Upper lobe of left lung (tissue), 4 donors: Measurements from ENCODE around the gene AHRR.

Experiments used
- CTCF ChIP-seq, 6 experiments: fragments of 450-650 bp in 4 of 6; fragments of 200-600 bp in 2 of 6; sonication (generic) in 2 of 6; IDR thresholded peaks; one replicate each; pipeline ENCODE4 v1.5.1; 2016 to 2019; ENCODE audit warnings: antibody characterized with exemption in 6 of 6
- EP300 ChIP-seq, 4 donors: sonication (generic); formaldehyde crosslinking; IDR thresholded peaks; one replicate each; pipeline ENCODE4 v1.5.1; 2017; ENCODE audit warnings: antibody characterized with exemption in 4 of 4, control low read depth in 2 of 4
- POLR2A ChIP-seq, 4 donors: fragments of 450-650 bp; IDR thresholded peaks; one replicate each; pipeline ENCODE4 v1.5.1; 2016 to 2017; ENCODE audit warnings: antibody characterized with exemption in 4 of 4, mild to moderate bottlenecking in 2 of 4

GRCh38 chr5:426392-426976 is 105.0 kb downstream of the AHRR start:
- TF ChIP-seq CTCF (IDR thresholded peaks at IDR 0.05), result no peak
- no peak for TF ChIP-seq EP300 (IDR thresholded peaks at IDR 0.05)
- no peak for TF ChIP-seq POLR2A (IDR thresholded peaks at IDR 0.05)
